OCI-LY1 (cell line): ENCODE results near the gene C6orf136.

ENCODE experiments used
- EZH2 ChIP-seq: fragments of 200-600 bp; sonication (generic), shearing (Covaris generic); IDR thresholded peaks from 2 replicates; pipeline ENCODE4 v1.8.0; 2017; ENCODE audit warnings: borderline replicate concordance, mixed run types, mild to moderate bottlenecking, antibody characterized with exemption, low read length, moderate library complexity, mixed read lengths
- TF ChIP-seq, protein P1 (sequence below): fragments of 200-600 bp; sonication (generic), shearing (Covaris generic); IDR thresholded peaks from 2 replicates; pipeline ENCODE4 v1.5.1; 2017; ENCODE audit warnings: mild to moderate bottlenecking, antibody characterized with exemption, low read length, moderate library complexity, mixed read lengths

DNA sequence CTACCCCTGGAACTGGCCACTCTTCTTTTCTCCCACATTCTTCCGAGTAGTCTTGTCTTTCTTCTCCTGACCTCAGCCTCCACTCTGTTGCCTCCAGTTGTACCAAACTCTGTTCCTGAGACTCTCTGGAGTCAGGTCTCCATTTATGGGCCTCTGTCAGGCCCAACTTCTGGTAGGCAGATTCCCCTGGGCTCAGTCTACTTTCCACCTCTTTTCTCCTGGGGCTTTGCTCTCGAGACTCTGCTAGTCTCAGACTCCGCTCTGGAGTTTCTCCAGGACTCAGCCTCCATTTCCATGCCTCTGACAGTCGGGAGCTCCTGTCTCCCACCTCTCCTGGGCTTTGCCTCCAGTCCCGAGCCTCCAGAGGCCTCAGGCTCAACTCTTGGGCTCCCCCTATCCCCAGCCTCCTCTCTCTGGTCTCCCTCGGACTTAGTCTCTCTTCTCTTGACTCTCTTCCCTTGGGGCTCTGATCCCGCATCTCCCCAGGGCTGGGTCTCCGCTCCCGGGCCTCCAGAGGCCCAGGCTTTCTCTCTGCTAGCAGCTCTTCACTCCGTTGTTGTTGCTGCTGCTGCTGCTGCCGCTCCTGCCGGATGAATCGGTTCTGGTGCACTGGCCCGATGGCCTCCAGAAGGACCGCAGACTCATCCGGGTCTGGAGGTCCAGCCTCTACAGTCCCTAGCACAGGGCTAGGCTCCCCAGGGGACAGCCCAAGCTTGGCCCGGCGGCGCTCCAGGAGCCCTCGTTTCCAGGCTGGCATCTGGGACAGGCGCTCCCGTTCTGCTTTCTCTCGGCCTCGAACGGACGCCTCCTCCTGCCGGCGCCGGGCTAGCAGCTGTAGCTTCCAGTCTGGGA is 38.5 kb downstream of the C6orf136 start:
- TF ChIP-seq, protein P1, sequence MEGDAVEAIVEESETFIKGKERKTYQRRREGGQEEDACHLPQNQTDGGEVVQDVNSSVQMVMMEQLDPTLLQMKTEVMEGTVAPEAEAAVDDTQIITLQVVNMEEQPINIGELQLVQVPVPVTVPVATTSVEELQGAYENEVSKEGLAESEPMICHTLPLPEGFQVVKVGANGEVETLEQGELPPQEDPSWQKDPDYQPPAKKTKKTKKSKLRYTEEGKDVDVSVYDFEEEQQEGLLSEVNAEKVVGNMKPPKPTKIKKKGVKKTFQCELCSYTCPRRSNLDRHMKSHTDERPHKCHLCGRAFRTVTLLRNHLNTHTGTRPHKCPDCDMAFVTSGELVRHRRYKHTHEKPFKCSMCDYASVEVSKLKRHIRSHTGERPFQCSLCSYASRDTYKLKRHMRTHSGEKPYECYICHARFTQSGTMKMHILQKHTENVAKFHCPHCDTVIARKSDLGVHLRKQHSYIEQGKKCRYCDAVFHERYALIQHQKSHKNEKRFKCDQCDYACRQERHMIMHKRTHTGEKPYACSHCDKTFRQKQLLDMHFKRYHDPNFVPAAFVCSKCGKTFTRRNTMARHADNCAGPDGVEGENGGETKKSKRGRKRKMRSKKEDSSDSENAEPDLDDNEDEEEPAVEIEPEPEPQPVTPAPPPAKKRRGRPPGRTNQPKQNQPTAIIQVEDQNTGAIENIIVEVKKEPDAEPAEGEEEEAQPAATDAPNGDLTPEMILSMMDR, result peak; percentile 42
- TF ChIP-seq EZH2, result no peak
